GM12878 (cell line): ENCODE measurements around the gene ZNF507. TPM values are rescaled to one million over a fixed set of nuclear protein-coding genes. Genes with fewer than 3 reads are reported as not detected.

Experiments used
- ATAC-seq: fragments of 200-7000 bp; cut with Tn5 transposase; 3 replicates; pipeline ENCODE4 v1.9.1; 2020; ENCODE audit warnings: mild to moderate bottlenecking, moderate library complexity
- BruUV-seq: library from RNA; stranded (reverse); fragments of 400-500 nt; replicated peaks from 2 replicates; lab custom pipeline; 2021; lab: Mats Ljungman, UMichigan
- CTCF ChIA-PET: fragments of 300-600 bp; sonication (Branson Sonifier 250); formaldehyde crosslinking; extraction: SDS; loops from one replicate; lab custom pipeline; 2021; ENCODE audit warnings: inconsistent platforms; lab: Yijun Ruan, JAX
- POLR2A ChIA-PET: fragments of 350-600 bp; formaldehyde crosslinking; extraction: SDS; loops from one replicate; lab custom pipeline; 2021; ENCODE audit warnings: inconsistent platforms; lab: Charles Lee
- RAD21 ChIA-PET: fragments of 300-600 bp; sonication (Branson Sonifier 250); formaldehyde crosslinking; loops from one replicate; lab custom pipeline; 2023; ENCODE audit warnings: antibody characterized with exemption; ENCODE audit not compliant: unreplicated experiment; lab: Charles Lee
- SMC1A ChIA-PET: fragments of 300-600 bp; sonication (Branson Sonifier 250); formaldehyde crosslinking; loops from one replicate; lab custom pipeline; 2023; ENCODE audit not compliant: unreplicated experiment, uncharacterized antibody; lab: Charles Lee
- DNase-seq: peaks from one replicate; pipeline ENCODE4 v3.0.0-alpha.2; 2011; ENCODE audit warnings: low read depth, low spot score
- FAIRE-seq: peaks from 3 replicates; lab custom pipeline; 2011; peaks lifted over from hg19 to GRCh38; lab: Jason Lieb, UNC
- H2AFZ ChIP-seq: 2 replicates; pipeline ENCODE4 v1.6.0; 2011; ENCODE audit warnings: low read depth, low read length, control low read depth; ENCODE audit not compliant: control insufficient read depth
- H3K27ac ChIP-seq: 2 replicates; pipeline ENCODE4 v1.5.1; 2011; ENCODE audit warnings: control low read depth; ENCODE audit not compliant: control insufficient read depth, insufficient read depth
- H3K27me3 ChIP-seq, 2 experiments: replicated peaks in 1 of 2; 2 replicates each; pipeline versions ENCODE4 v1.6.0 to v1.6.1; 2011; ENCODE audit warnings: low read length in 1 of 2; ENCODE audit not compliant: control insufficient read depth in 2 of 2, insufficient read depth in 2 of 2
- H3K36me3 ChIP-seq, 2 experiments: 2 replicates each; pipeline ENCODE4 v1.5.1; 2011; ENCODE audit warnings: low read length in 1 of 2; ENCODE audit not compliant: control insufficient read depth in 2 of 2, insufficient read depth in 2 of 2
- H3K4me1 ChIP-seq: 2 replicates; pipeline ENCODE4 v1.6.1; 2011; ENCODE audit warnings: mild to moderate bottlenecking, low read length, moderate library complexity, mixed read lengths; ENCODE audit not compliant: control insufficient read depth, insufficient read depth
- H3K4me2 ChIP-seq: 2 replicates; pipeline ENCODE4 v1.6.0; 2011; ENCODE audit warnings: control low read depth; ENCODE audit not compliant: control insufficient read depth, insufficient read depth
- H3K4me3 ChIP-seq: fragments of 200-600 bp; sonication (generic); 2 replicates; pipeline ENCODE4 v1.5.1; 2016
- H3K79me2 ChIP-seq: 2 replicates; pipeline ENCODE4 v1.6.0; 2011; ENCODE audit warnings: low read length; ENCODE audit not compliant: control insufficient read depth, insufficient read depth
- H3K9ac ChIP-seq: 2 replicates; pipeline ENCODE4 v1.8.0; 2011; ENCODE audit warnings: low read length, control low read depth, mixed read lengths; ENCODE audit not compliant: control insufficient read depth, insufficient read depth
- H3K9me3 ChIP-seq: replicated peaks from 3 replicates; pipeline ENCODE4 v1.5.1; 2011; ENCODE audit warnings: mild to moderate bottlenecking, low read length; ENCODE audit not compliant: control insufficient read depth, insufficient read depth
- H4K20me1 ChIP-seq: 2 replicates; pipeline ENCODE4 v1.6.0; 2011; ENCODE audit not compliant: control insufficient read depth, insufficient read depth
- ATF7 ChIP-seq: fragments of 450-650 bp; IDR thresholded peaks from 2 replicates; pipeline ENCODE4 v1.6.1; 2016; ENCODE audit warnings: low read depth, mild to moderate bottlenecking
- BCLAF1 ChIP-seq: fragments of 450-650 bp; IDR thresholded peaks from 2 replicates; pipeline ENCODE4 v1.6.1; 2017; ENCODE audit warnings: antibody characterized with exemption, mild to moderate bottlenecking, moderate library complexity
- BHLHE40 ChIP-seq, 2 experiments: fragments of 450-650 bp in 1 of 2; IDR thresholded peaks; 2 replicates each; pipeline ENCODE4 v1.6.1; 2011 to 2017; ENCODE audit warnings: low read depth in 2 of 2, borderline replicate concordance in 1 of 2, improper control_type of control experiment in 1 of 2, low read length in 1 of 2, mild to moderate bottlenecking in 1 of 2
- CREB1 ChIP-seq: IDR thresholded peaks from 2 replicates; pipeline ENCODE4 v1.6.1; 2012; ENCODE audit warnings: low read depth, mild to moderate bottlenecking, inconsistent platforms
- CTCF ChIP-seq, 3 experiments: IDR thresholded peaks in 2 of 3; conservative IDR thresholded peaks in 1 of 3; 2 replicates each; pipeline ENCODE4 v1.5.1; 2011; ENCODE audit warnings: low read depth in 3 of 3, low read length in 3 of 3, mild to moderate bottlenecking in 3 of 3, control low read depth in 2 of 3, moderate library complexity in 2 of 3, inconsistent platforms in 1 of 3, mixed read lengths in 1 of 3; ENCODE audit not compliant: control insufficient read depth in 2 of 3, insufficient read depth in 1 of 3; ENCODE audit errors: extremely low read depth in 1 of 3
- ETV6 ChIP-seq, 2 experiments: fragments of 450-650 bp in 1 of 2; IDR thresholded peaks in 1 of 2; conservative IDR thresholded peaks in 1 of 2; 2 replicates each; pipeline ENCODE4 v1.6.1; 2014; ENCODE audit warnings: antibody characterized with exemption in 1 of 2, borderline replicate concordance in 1 of 2, low read depth in 1 of 2, mild to moderate bottlenecking in 1 of 2, moderate library complexity in 1 of 2
- HCFC1 ChIP-seq: fragments of 150-350 bp; IDR thresholded peaks from 2 replicates; pipeline ENCODE4 v1.6.1; 2014; ENCODE audit warnings: low read length
- MLLT1 ChIP-seq: fragments of 450-650 bp; IDR thresholded peaks from 2 replicates; pipeline ENCODE4 v1.6.1; 2016; ENCODE audit warnings: mild to moderate bottlenecking
- NBN ChIP-seq: fragments of 450-650 bp; IDR thresholded peaks from 2 replicates; pipeline ENCODE4 v1.6.1; 2016
- PAX5 ChIP-seq: IDR thresholded peaks from 2 replicates; pipeline ENCODE4 v1.6.1; 2011; ENCODE audit warnings: low read depth, low read length, borderline replicate concordance
- RAD21 ChIP-seq: IDR thresholded peaks from 2 replicates; pipeline ENCODE4 v1.6.1; 2011; ENCODE audit warnings: mild to moderate bottlenecking, low read depth, low read length, moderate library complexity; ENCODE audit not compliant: insufficient read depth
- REST ChIP-seq: IDR thresholded peaks from 2 replicates; pipeline ENCODE4 v1.6.1; 2012; ENCODE audit warnings: mild to moderate bottlenecking, low read depth, low read length
- SIX5 ChIP-seq: IDR thresholded peaks from 2 replicates; pipeline ENCODE4 v1.6.1; 2011; ENCODE audit warnings: mild to moderate bottlenecking, low read depth, low read length, moderate library complexity; ENCODE audit not compliant: severe bottlenecking
- YY1 ChIP-seq: IDR thresholded peaks from 2 replicates; pipeline ENCODE4 v1.6.1; 2011; ENCODE audit warnings: low read depth, mild to moderate bottlenecking, low read length
- ZNF622 ChIP-seq: fragments of 450-650 bp; IDR thresholded peaks from 2 replicates; pipeline ENCODE4 v1.6.1; 2017; ENCODE audit warnings: mild to moderate bottlenecking, inconsistent platforms
- WGBS: methylation state at CpG from one replicate; pipeline ENCODE4 v1.1.6; 2016; ENCODE audit warnings: low lambda C conversion rate; ENCODE audit not compliant: insufficient replicate concordance, insufficient coverage; ENCODE audit errors: missing lambda C conversion rate; 5-methylcytosine and 5-hydroxymethylcytosine counted together
- in situ Hi-C: fragments of 300-500 bp; cut with MboI; formaldehyde crosslinking; loops from 9 replicates; pipeline ENCODE4 v1.14.3; 2018; ENCODE audit warnings: mixed read lengths
- intact Hi-C: fragments of 100-400 bp; cut with micrococcal nuclease; formaldehyde crosslinking; loops from one replicate; pipeline ENCODE4 v1.14.2; 2022; ENCODE audit not compliant: unreplicated experiment
- polyA plus RNA-seq, 11 experiments: library from polyadenylated mRNA; depleted of rRNA in 4 of 11; unstranded in 6 of 11; stranded (reverse) in 5 of 11; fragments of >200 nt; fragmentation: Nextera tagmentation in 4 of 11; fragmentation: Illumina TruSeq in 1 of 11; extraction: Ambion mirVana in 4 of 11; extraction: Trizol in 1 of 11; gene quantifications; 1 replicate in 1 of 11; 2 replicates in 10 of 11; pipeline versions ENCODE4 v1.2.1 to v1.2.3, GENCODE V29; 2011 to 2016; ENCODE audit warnings: inconsistent platforms in 2 of 11, missing spikeins in 2 of 11, low read depth in 1 of 11
- total RNA-seq, 4 experiments: library from RNA; depleted of rRNA in 3 of 4; stranded (reverse); fragments of >200 nt in 3 of 4; fragmentation: Illumina TruSeq in 1 of 4; extraction: Trizol in 1 of 4; gene quantifications; 2 replicates each; pipeline versions ENCODE4 v1.2.1 to v1.2.3, GENCODE V29; 2013 to 2021

The ZNF507 gene
- total and polyA plus RNA-seq, 10 of the 15 experiments (the other 5 are each of a cell fraction or from before 2014, with no cell fraction given), result 2.3 to 18.4 (median 10.1) TPM

GRCh38 chr19:32317086-32317485 lies 28.3 kb upstream of the ZNF507 start:
- no peak overlapping the region for H3K27ac ChIP-seq
- no peak overlapping the region for H2AFZ ChIP-seq
- H3K4me1 ChIP-seq, result no peaks in the 10 kb centered on the region
- WGBS, result 0% methylated on average over 1 of the region's 1 CpG
- FAIRE-seq (no peak), DNase-seq (no peak), ATAC-seq (no peak)
- no peak overlapping the region for H3K9ac ChIP-seq
- no peaks in the 10 kb centered on the region for H3K27me3 ChIP-seq
- H3K36me3 ChIP-seq, result no peaks in the 10 kb centered on the region
- no peaks in the 10 kb centered on the region for H3K79me2 ChIP-seq
- no TSS peak for BruUV-seq
- H4K20me1 ChIP-seq, result no peaks in the 10 kb centered on the region
- in situ Hi-C loops (no loop called here), intact Hi-C loops (no loop called here)
- H3K4me2 ChIP-seq, result no peak overlapping the region
- H3K4me3 ChIP-seq, result no peak overlapping the region
- ChIA-PET CTCF (no interaction called here), SMC1A (interaction anchor here (0.6 kb wide), 1 partner anchor 57 kb away, joined by 3 read pairs; no protein-coding TSS in a partner anchor), POLR2A (interaction anchor here (0.5 kb wide), 1 partner anchor 693 kb away, joined by 3 read pairs; no protein-coding TSS in a partner anchor), RAD21 (no interaction called here)
- H3K9me3 ChIP-seq, result no peaks in the 10 kb centered on the region
- no peak for TF ChIP-seq RAD21
- TF ChIP-seq PAX5, result no peak
- TF ChIP-seq CREB1, result no peak
- no peak for TF ChIP-seq SIX5
- TF ChIP-seq ETV6 (conservative IDR thresholded peaks at IDR 0.05 in 1 of 2, IDR thresholded peaks at IDR 0.05 in 1 of 2; ENCODE audit: borderline replicate concordance in 1 of 2, low read depth in 1 of 2), result no peak
- no peak for TF ChIP-seq BCLAF1
- no peak for TF ChIP-seq MLLT1
- no peak for TF ChIP-seq BHLHE40 (IDR thresholded peaks at IDR 0.05; ENCODE audit: borderline replicate concordance in 1 of 2, low read depth in 2 of 2, low read length in 1 of 2)
- TF ChIP-seq NBN, result no peak
- TF ChIP-seq REST, result no peak
- no peak for TF ChIP-seq HCFC1
- TF ChIP-seq ATF7, result no peak
- TF ChIP-seq YY1, result no peak
- no peak for TF ChIP-seq CTCF (IDR thresholded peaks at IDR 0.05 in 2 of 3, conservative IDR thresholded peaks at IDR 0.05 in 1 of 3; ENCODE audit: control insufficient read depth in 2 of 3, extremely low read depth in 1 of 3, insufficient read depth in 1 of 3, low read depth in 3 of 3, low read length in 3 of 3)
- TF ChIP-seq ZNF622, result no peak
